ENCODE results near the gene BCHE. TPM values are rescaled to one million over a fixed set of nuclear protein-coding genes. Genes with fewer than 3 reads are reported as not detected.

The BCHE gene
- total RNA-seq, 1 donor from 2014 or later: 5.8 TPM

GRCh38 chr3:165744025-165744424, 93.2 kb downstream of the BCHE start:
- no peaks in the 10 kb centered on the region for H3K4me1 ChIP-seq
- DNase-seq (no peak), ATAC-seq (no peak)
- intact Hi-C loops (cut with DNase I): no loop called here
- H3K27ac ChIP-seq: no peak overlapping the region
- no peaks in the 10 kb centered on the region for H3K36me3 ChIP-seq
- TF ChIP-seq CTCF (IDR thresholded peaks at IDR 0.05): no peak
- H3K9me3 ChIP-seq: no peaks in the 10 kb centered on the region
- no peak overlapping the region for H3K4me3 ChIP-seq
- no peaks in the 10 kb centered on the region for H3K27me3 ChIP-seq (ENCODE audit: low read depth)

DNA sequence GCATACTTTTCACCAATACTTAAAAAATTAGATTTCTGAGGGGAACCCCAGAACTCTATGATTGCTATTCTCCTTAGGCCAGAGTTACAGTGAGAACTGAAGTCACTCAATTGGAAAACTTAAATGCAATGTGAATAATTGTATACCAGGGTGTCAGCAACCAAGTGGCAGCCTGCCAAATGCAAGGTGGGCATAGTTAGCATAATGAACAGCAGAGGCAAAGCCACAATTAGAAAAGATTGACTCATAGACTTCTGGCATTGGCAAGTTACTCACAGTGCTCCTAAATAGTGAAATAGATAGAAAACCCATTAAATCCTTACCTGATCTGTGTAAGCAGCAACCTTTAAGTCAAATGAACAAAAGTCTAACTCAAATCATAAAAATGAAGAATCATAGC, 94.9 kb downstream of the BCHE start:
- Histone ChIP-seq H3K9me3 (no peaks in the 10 kb centered on the region), H3K4me1 (no peaks in the 10 kb centered on the region), H3K4me3 (no peak overlapping the region), H3K27me3 (ENCODE audit: low read depth) (no peaks in the 10 kb centered on the region), H3K36me3 (no peaks in the 10 kb centered on the region), H3K27ac (no peak overlapping the region)
- no peak for TF ChIP-seq CTCF (IDR thresholded peaks at IDR 0.05)
- intact Hi-C loops (cut with DNase I): no loop called here
- DNase-seq: no peak
- no peak for ATAC-seq

DNA sequence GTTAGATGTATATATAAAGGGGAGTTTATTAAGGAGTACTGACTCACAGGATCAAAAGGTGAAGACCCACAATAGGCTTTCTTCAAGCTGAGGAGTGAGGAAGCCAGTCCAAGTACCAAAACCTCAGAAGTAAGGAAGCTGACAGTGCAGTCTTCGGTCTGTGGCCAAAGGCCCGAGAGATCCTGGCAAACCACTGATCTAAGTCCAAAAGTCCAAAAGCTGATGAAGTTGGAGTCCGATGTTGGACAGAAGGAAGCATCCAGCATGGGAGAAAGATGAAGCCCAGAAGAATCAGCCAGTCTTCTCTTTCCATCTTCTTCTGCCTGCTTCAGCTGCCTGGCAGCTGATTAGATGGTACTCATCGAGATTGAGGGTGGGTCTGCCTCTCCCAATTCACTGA, 107.5 kb downstream of the BCHE start:
- no peaks in the 10 kb centered on the region for H3K9me3 ChIP-seq
- H3K27me3 ChIP-seq (ENCODE audit: low read depth): no peaks in the 10 kb centered on the region
- TF ChIP-seq CTCF (IDR thresholded peaks at IDR 0.05): no peak
- H3K4me1 ChIP-seq: no peaks in the 10 kb centered on the region
- ATAC-seq (no peak), DNase-seq (no peak)
- intact Hi-C loops (cut with DNase I): no loop called here
- H3K27ac ChIP-seq: no peak overlapping the region
- no peak overlapping the region for H3K4me3 ChIP-seq
- H3K36me3 ChIP-seq: no peaks in the 10 kb centered on the region

GRCh38 chr3:165728924-165729323, 108.3 kb downstream of the BCHE start:
- DNase-seq (no peak), ATAC-seq (no peak)
- Histone ChIP-seq H3K36me3 (no peaks in the 10 kb centered on the region), H3K4me3 (no peak overlapping the region), H3K4me1 (no peaks in the 10 kb centered on the region), H3K9me3 (no peaks in the 10 kb centered on the region), H3K27me3 (ENCODE audit: low read depth) (no peaks in the 10 kb centered on the region), H3K27ac (no peak overlapping the region)
- intact Hi-C loops (cut with DNase I): no loop called here
- no peak for TF ChIP-seq CTCF (IDR thresholded peaks at IDR 0.05)

- ATAC-seq: no peak
- intact Hi-C loops (cut with DNase I): no loop called here
- Histone ChIP-seq H3K36me3 (no peaks in the 10 kb centered on the region), H3K9me3 (no peaks in the 10 kb centered on the region), H3K4me1 (no peaks in the 10 kb centered on the region), H3K27ac (no peak overlapping the region), H3K27me3 (ENCODE audit: low read depth) (no peaks in the 10 kb centered on the region), H3K4me3 (no peak overlapping the region)
- no peak for TF ChIP-seq CTCF (IDR thresholded peaks at IDR 0.05)
- DNase-seq: no peak
Measured at GRCh38 chr3:165725296-165725695, 111.9 kb downstream of the BCHE start.

Data from lower lobe of right lung (tissue), 2 donors.